GM20000 (cell line): ENCODE data around the gene SLC4A1AP.

Source experiments
- DNase-seq: peaks from one replicate; pipeline ENCODE4 v3.0.0; 2012; ENCODE audit warnings: low spot score
- TF ChIP-seq, protein P1 (sequence below): IDR thresholded peaks from 2 replicates; pipeline ENCODE4 v1.5.1; 2012; ENCODE audit warnings: mild to moderate bottlenecking, control low read depth; ENCODE audit errors: extremely low read depth, missing control alignments

Gene SLC4A1AP

GRCh38 chr2:27689424-27689823 is 25.7 kb downstream of the SLC4A1AP start:
- TF ChIP-seq, protein P1, sequence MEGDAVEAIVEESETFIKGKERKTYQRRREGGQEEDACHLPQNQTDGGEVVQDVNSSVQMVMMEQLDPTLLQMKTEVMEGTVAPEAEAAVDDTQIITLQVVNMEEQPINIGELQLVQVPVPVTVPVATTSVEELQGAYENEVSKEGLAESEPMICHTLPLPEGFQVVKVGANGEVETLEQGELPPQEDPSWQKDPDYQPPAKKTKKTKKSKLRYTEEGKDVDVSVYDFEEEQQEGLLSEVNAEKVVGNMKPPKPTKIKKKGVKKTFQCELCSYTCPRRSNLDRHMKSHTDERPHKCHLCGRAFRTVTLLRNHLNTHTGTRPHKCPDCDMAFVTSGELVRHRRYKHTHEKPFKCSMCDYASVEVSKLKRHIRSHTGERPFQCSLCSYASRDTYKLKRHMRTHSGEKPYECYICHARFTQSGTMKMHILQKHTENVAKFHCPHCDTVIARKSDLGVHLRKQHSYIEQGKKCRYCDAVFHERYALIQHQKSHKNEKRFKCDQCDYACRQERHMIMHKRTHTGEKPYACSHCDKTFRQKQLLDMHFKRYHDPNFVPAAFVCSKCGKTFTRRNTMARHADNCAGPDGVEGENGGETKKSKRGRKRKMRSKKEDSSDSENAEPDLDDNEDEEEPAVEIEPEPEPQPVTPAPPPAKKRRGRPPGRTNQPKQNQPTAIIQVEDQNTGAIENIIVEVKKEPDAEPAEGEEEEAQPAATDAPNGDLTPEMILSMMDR: no peak
- no peak for DNase-seq

DNA sequence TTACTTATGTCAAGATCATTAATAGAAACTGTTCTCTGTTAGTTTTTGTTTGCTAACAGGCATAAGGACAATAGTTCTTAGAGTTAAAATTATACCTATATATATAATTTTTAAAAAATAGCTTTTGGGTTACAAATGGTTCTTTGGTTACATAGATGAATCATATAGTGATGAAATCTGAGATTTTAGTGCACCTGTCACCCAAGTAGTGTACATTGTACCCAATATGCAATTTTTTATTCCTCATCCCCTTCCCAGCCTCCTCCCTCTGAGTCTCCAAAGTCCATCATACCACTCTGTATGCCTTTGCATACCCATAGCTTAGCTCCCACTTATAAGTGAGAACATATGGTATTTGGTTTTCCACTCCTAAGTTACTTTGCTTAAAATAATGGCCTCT is 26.4 kb downstream of the SLC4A1AP start:
- TF ChIP-seq, protein P1: no peak
- no peak for DNase-seq

DNA sequence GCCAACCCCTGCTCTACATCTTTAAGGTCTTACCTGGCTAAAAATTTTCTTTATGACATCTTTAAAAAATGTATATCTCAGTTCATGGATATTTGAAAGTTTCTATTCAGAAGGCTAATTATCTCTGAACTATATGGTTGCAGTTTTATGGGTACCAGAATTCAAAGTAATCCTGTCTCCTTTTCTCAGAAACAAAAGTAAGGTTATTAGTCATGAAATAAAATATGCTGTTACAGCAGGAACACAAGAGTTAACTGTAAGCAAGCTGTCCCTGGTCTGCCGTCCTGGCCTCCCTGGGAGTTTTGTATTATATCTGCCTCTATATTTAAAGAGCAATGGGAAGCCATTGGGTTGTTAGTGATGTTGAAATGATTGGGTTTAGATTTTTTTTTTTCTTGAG is 34.0 kb downstream of the SLC4A1AP start:
- no peak for DNase-seq
- TF ChIP-seq, protein P1: no peak

DNA sequence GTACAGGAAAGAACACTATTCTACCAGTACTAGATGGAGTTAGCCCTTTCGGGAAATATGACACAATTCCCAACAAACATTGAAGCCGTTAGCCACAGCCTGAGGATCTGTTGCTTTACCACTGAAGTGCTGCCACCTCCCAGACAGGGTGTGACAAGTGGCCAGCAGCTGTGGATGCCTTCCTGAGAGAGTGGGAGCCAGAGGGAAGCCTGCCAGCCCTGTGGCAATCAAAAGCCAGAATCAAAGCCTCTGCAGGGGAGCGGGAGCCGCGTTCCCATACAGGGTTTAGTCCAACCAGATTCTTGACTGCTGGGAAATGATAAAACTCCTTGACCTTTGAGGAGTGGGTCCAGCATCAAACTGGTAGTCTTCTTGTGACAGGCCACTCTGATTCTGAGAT is 38.0 kb downstream of the SLC4A1AP start:
- DNase-seq: no peak
- TF ChIP-seq, protein P1: no peak

DNA sequence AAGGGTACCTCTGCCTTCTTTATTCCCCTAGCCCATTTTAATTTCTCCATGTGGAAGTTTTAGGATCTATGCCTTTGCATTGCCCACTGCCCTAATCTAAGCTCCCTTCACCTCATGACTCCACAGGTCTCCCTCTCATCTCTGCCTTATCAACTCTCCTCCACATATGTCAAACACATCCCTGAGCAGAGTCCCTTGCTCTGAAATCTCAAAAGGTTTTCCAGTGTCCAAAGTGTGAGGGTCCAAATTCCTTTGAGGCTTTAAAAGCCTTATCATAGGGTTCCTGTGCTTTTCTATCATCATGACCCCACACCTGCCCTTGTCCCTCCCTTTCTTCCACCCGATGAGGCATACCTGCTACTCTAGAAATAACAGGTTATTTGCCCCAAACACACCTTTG is 38.6 kb downstream of the SLC4A1AP start:
- DNase-seq: no peak
- TF ChIP-seq, protein P1: no peak

DNA sequence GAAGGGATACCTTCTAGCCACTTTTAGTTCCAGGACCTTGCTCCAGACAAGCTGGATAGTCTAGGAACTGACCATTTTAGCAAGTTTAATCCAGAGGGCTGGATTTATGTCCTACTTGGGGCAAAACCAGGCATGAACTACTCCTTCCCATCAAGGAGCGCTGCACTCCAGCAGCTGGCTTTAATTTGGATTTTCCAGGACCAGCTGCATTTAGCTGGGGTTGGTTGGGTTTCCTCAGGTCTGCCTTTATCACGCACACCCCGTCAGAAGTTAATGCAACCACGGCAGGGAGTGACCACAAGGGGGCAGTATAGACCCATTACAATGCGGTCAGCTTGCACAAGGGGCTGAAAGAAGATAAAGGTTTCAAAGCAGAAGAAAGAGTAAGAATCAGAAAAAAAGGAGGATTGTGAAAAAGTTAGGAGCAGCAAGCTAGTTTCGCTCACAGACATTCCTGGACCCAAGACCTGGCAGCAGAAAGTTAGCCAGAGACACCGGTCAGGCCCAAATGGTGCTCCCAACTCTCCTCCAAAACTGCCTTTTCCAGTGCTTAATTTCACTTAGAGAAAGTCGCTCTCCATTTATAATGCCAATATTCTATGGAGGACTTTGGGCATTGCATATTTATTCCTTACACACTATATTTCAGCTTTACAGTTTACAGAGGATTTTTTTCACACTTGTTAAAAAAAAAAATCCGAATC is 40.1 kb downstream of the SLC4A1AP start:
- DNase-seq: peak; percentile 80
- TF ChIP-seq, protein P1: peak; percentile 76

DNA sequence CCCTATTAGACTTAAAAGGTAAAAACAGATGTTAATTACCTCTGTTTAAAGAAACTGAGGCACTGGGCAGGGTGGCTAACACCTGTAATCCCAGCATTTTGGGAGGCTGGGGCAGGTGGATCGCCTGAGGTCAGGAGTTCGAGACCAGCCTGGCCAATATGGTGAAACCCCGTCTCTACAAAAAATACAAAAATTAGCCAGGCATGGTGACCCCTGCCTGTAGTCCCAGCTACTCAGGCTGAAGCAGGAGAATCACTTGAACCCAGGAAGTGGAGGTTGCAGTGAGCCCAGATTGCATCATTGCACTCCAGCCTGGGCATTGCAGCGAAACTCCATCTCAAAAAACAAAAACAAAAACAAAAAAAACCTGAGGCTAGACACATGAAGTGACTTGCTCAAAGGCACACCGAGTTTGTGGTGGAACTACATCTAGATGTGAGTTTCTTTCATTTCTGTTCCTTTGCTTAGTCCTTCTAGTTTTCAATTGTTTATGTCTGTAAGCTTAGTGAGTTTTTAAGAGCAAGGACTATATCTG is 40.7 kb downstream of the SLC4A1AP start:
- no peak for DNase-seq
- TF ChIP-seq, protein P1: no peak
